H1 (cell line): Measurements from ENCODE around the gene PEX14. TPM values are rescaled to one million over a fixed set of nuclear protein-coding genes. Genes with fewer than 3 reads are reported as not detected.
"Not testable (repeated sequence)": the region's sequence is repeated elsewhere in the genome, so short reads cannot be mapped to it uniquely, and the experiment has no call there.

Source experiments
- CTCF ChIA-PET: fragments of 300-600 bp; sonication (Branson Sonifier 250); formaldehyde crosslinking; loops from one replicate; lab custom pipeline; 2021; ENCODE audit not compliant: partially characterized antibody; lab: Charles Lee
- POLR2A ChIA-PET: fragments of 300-600 bp; sonication (Branson Sonifier 250); formaldehyde crosslinking; loops from one replicate; lab custom pipeline; 2021; ENCODE audit warnings: inconsistent platforms; ENCODE audit not compliant: partially characterized antibody; lab: Charles Lee
- DNase-seq, 2 experiments: peaks; one replicate each; pipeline versions ENCODE4 v3.0.0 to v3.0.0-alpha.2; 2010 to 2022; ENCODE audit warnings: low spot score in 2 of 2, low read depth in 1 of 2, mixed read lengths in 1 of 2
- FAIRE-seq: peaks from 2 replicates; lab custom pipeline; 2011; peaks lifted over from hg19 to GRCh38; lab: Jason Lieb, UNC
- H2AFZ ChIP-seq: 2 replicates; pipeline ENCODE4 v1.8.1; 2012; ENCODE audit warnings: low read length, inconsistent platforms
- H2AK5ac ChIP-seq: 2 replicates; pipeline ENCODE4 v1.6.1; 2013; ENCODE audit warnings: low read depth, low read length
- H2BK120ac ChIP-seq: replicated peaks from 2 replicates; pipeline ENCODE3; 2013; ENCODE audit warnings: low read depth, low read length, inconsistent platforms
- H2BK12ac ChIP-seq: 2 replicates; pipeline ENCODE4 v1.6.1; 2013; ENCODE audit warnings: low read depth, low read length
- H2BK15ac ChIP-seq: 2 replicates; pipeline ENCODE4 v1.6.1; 2013; ENCODE audit warnings: low read length
- H2BK20ac ChIP-seq: 2 replicates; pipeline ENCODE4 v1.6.1; 2013; ENCODE audit warnings: low read length
- H2BK5ac ChIP-seq: 2 replicates; pipeline ENCODE4 v1.6.1; 2013; ENCODE audit warnings: low read depth, low read length
- H3K14ac ChIP-seq: 2 replicates; pipeline ENCODE4 v1.6.1; 2013; ENCODE audit warnings: inconsistent platforms; ENCODE audit not compliant: insufficient read length
- H3K18ac ChIP-seq: 2 replicates; pipeline ENCODE4 v1.6.1; 2013; ENCODE audit warnings: low read length; ENCODE audit errors: extremely low read depth
- H3K23ac ChIP-seq: 2 replicates; pipeline ENCODE4 v1.6.1; 2013; ENCODE audit warnings: inconsistent platforms; ENCODE audit not compliant: insufficient read length
- H3K23me2 ChIP-seq: 2 replicates; pipeline ENCODE4 v1.6.1; 2013; ENCODE audit warnings: low read depth, low read length
- H3K27ac ChIP-seq: 2 replicates; pipeline ENCODE4 v1.6.1; 2011; ENCODE audit warnings: low read depth, low read length, inconsistent platforms
- H3K27me3 ChIP-seq, 4 experiments: replicated peaks in 1 of 4; 1 replicate in 1 of 4; 2 replicates in 3 of 4; pipeline versions ENCODE4 v1.6.1 to v1.8.1; 2011 to 2013; ENCODE audit warnings: low read length in 3 of 4, mild to moderate bottlenecking in 3 of 4, inconsistent platforms in 2 of 4, mixed read lengths in 2 of 4, moderate library complexity in 1 of 4; ENCODE audit not compliant: control insufficient read depth in 3 of 4, insufficient read depth in 3 of 4; ENCODE audit errors: extremely low read depth in 1 of 4
- H3K36me3 ChIP-seq, 4 experiments: 2 replicates each; pipeline versions ENCODE4 v1.6.1 to v1.8.1; 2011 to 2013; ENCODE audit warnings: mild to moderate bottlenecking in 4 of 4, low read length in 3 of 4, moderate library complexity in 2 of 4, control low read depth in 1 of 4, inconsistent platforms in 1 of 4; ENCODE audit not compliant: insufficient read depth in 4 of 4, control insufficient read depth in 2 of 4
- H3K4ac ChIP-seq: replicated peaks from 2 replicates; pipeline ENCODE3; 2013; ENCODE audit warnings: low read length, low read depth, mixed read lengths, inconsistent platforms; ENCODE audit not compliant: insufficient read length
- H3K4me1 ChIP-seq, 4 experiments: replicated peaks in 1 of 4; 1 replicate in 1 of 4; 2 replicates in 3 of 4; pipeline versions ENCODE4 v1.6.1 to v1.8.1; 2011 to 2013; ENCODE audit warnings: low read length in 3 of 4, inconsistent platforms in 2 of 4, mixed read lengths in 1 of 4; ENCODE audit not compliant: insufficient read depth in 4 of 4, control insufficient read depth in 3 of 4
- H3K4me2 ChIP-seq, 2 experiments: 2 replicates each; pipeline versions ENCODE4 v1.6.1 to v1.8.1; 2011 to 2013; ENCODE audit warnings: low read depth in 2 of 2, low read length in 2 of 2, control low read depth in 1 of 2, inconsistent platforms in 1 of 2, mild to moderate bottlenecking in 1 of 2; ENCODE audit not compliant: insufficient read depth in 1 of 2
- H3K4me3 ChIP-seq, 4 experiments: fragments of 200-600, 300-600 bp in 1 of 4; sonication (generic), shearing (Covaris generic), sonication (Bioruptor Twin) in 1 of 4; 2 replicates each; pipeline versions ENCODE4 v1.5.1 to v1.8.1; 2011 to 2016; ENCODE audit warnings: low read length in 4 of 4, low read depth in 3 of 4, control low read depth in 2 of 4, inconsistent platforms in 2 of 4, mild to moderate bottlenecking in 2 of 4, mixed read lengths in 1 of 4, moderate library complexity in 1 of 4; ENCODE audit not compliant: insufficient read depth in 2 of 4; ENCODE audit errors: extremely low read depth in 1 of 4
- H3K56ac ChIP-seq: replicated peaks from 2 replicates; pipeline ENCODE3; 2013; ENCODE audit warnings: low read depth, mild to moderate bottlenecking, mixed read lengths, low read length, inconsistent platforms; ENCODE audit not compliant: insufficient read length
- H3K79me1 ChIP-seq: 2 replicates; pipeline ENCODE4 v1.6.1; 2013; ENCODE audit warnings: low read depth, low read length, control low read depth
- H3K79me2 ChIP-seq, 2 experiments: 2 replicates each; pipeline versions ENCODE4 v1.6.1 to v1.8.1; 2012 to 2013; ENCODE audit warnings: low read length in 2 of 2, mild to moderate bottlenecking in 2 of 2, inconsistent platforms in 1 of 2; ENCODE audit not compliant: insufficient read depth in 2 of 2, control insufficient read depth in 1 of 2
- H3K9ac ChIP-seq, 4 experiments: replicated peaks in 1 of 4; 1 replicate in 1 of 4; 2 replicates in 3 of 4; pipeline versions ENCODE4 v1.6.1 to v1.8.1; 2011 to 2013; ENCODE audit warnings: low read depth in 3 of 4, low read length in 3 of 4, control low read depth in 2 of 4, mild to moderate bottlenecking in 2 of 4, moderate library complexity in 2 of 4, inconsistent platforms in 1 of 4; ENCODE audit errors: extremely low read depth in 1 of 4
- H3K9me3 ChIP-seq, 2 experiments: 2 replicates each; pipeline versions ENCODE4 v1.6.1 to v1.8.1; 2012 to 2013; ENCODE audit warnings: mild to moderate bottlenecking in 2 of 2, moderate library complexity in 2 of 2, control low read depth in 1 of 2, inconsistent platforms in 1 of 2, low read depth in 1 of 2, low read length in 1 of 2, mixed read lengths in 1 of 2; ENCODE audit not compliant: insufficient read depth in 2 of 2
- H4K20me1 ChIP-seq, 2 experiments: replicated peaks in 1 of 2; 2 replicates each; pipeline versions ENCODE3 to v1.8.1; 2011 to 2013; ENCODE audit warnings: inconsistent platforms in 2 of 2, low read length in 2 of 2, mild to moderate bottlenecking in 1 of 2; ENCODE audit not compliant: insufficient read depth in 2 of 2, control insufficient read depth in 1 of 2
- H4K5ac ChIP-seq: 2 replicates; pipeline ENCODE4 v1.6.1; 2013; ENCODE audit warnings: low read length, low read depth, mixed read lengths, inconsistent platforms; ENCODE audit not compliant: insufficient read length
- H4K8ac ChIP-seq: 2 replicates; pipeline ENCODE4 v1.8.0; 2013; ENCODE audit warnings: mild to moderate bottlenecking, moderate library complexity, low read length, inconsistent platforms; ENCODE audit not compliant: insufficient read depth; ENCODE audit errors: extremely low read depth
- H4K91ac ChIP-seq: replicated peaks from 2 replicates; pipeline ENCODE3; 2013; ENCODE audit warnings: low read length, mixed read lengths, inconsistent platforms; ENCODE audit not compliant: insufficient read length
- WGBS, 2 experiments: shearing (Covaris generic) in 1 of 2; methylation state at CpG; one replicate each; pipeline versions ENCODE4 v1.1.6 to v1.1.7; 2013 to 2015; ENCODE audit warnings: low lambda C conversion rate in 2 of 2, mixed read lengths in 2 of 2, inconsistent platforms in 1 of 2, low coverage in 1 of 2, missing lambda C conversion rate in 1 of 2; ENCODE audit not compliant: insufficient replicate concordance in 2 of 2, insufficient coverage in 1 of 2, insufficient read length in 1 of 2; ENCODE audit errors: extremely low coverage in 1 of 2, missing lambda C conversion rate in 1 of 2; 5-methylcytosine and 5-hydroxymethylcytosine counted together
- polyA plus RNA-seq, 7 experiments: library from polyadenylated mRNA; depleted of rRNA in 3 of 7; stranded (reverse) in 5 of 7; unstranded in 2 of 7; fragments of >200 nt in 5 of 7; fragments of 200-250 nt in 2 of 7; gene quantifications; 1 replicate in 5 of 7; 2 replicates in 1 of 7; 4 replicates in 1 of 7; pipeline versions ENCODE4 v1.2.1 to v1.2.3, GENCODE V29; 2011 to 2013; ENCODE audit warnings: missing spikeins in 2 of 7, mixed read lengths in 2 of 7
- total RNA-seq: library from RNA; stranded (reverse); fragmentation: NEBNext Ultra II Directional; extraction: Animal tissue kit (Norgen Biotek cat#: 25700); gene quantifications from 2 replicates; pipeline ENCODE4 v1.2.1, GENCODE V29; 2021

PEX14 gene
- total and polyA plus RNA-seq, 2 of the 8 experiments (the other 6 are each of a cell fraction or from before 2014, with no cell fraction given) = 13.0 to 19.8 TPM

DNA sequence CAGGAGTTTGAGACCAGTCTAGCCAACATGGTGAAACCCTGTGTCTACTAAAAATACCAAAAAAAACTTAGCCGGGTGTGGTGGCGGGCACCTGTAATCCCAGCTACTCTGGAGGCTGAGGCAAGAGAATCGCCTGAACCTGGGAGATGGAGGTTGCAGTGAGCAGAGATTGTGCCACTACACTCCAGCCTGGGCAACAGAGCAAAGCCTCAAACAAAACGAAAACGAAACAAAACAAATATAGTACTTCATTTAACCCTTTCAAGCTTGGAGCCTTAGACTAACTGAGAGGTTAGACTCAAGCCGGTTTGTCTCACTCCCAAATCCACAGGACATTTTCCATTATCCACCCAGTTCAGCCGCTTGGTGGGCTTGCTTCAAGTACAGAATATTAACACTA is 17.3 kb upstream of the PEX14 start:
- H3K14ac ChIP-seq, H3K4ac ChIP-seq, H4K91ac ChIP-seq, H2AK5ac ChIP-seq, H3K9ac ChIP-seq, H3K4me1 ChIP-seq, H4K8ac ChIP-seq, H3K27ac ChIP-seq, H2BK15ac ChIP-seq, H3K4me2 ChIP-seq, H3K18ac ChIP-seq, H3K4me3 ChIP-seq, H2BK5ac ChIP-seq, H3K23me2 ChIP-seq, H2BK120ac ChIP-seq, H3K56ac ChIP-seq, H2BK20ac ChIP-seq, H3K27me3 ChIP-seq, FAIRE-seq, DNase-seq, H3K23ac ChIP-seq, H2AFZ ChIP-seq, H4K5ac ChIP-seq, H3K79me1 ChIP-seq, H2BK12ac ChIP-seq, H4K20me1 ChIP-seq, H3K9me3 ChIP-seq, H3K79me2 ChIP-seq: not testable (repeated sequence)
- ChIA-PET POLR2A (interaction anchor here (1.1 to 7.9 kb wide), 10 partner anchors 8 to 58 kb away, joined by 3 to 67 read pairs (median 10); partner anchors contain the start of genes CORT, DFFA, PEX14 and PGD), CTCF (interaction anchor here (0.5 to 7.4 kb wide), 7 partner anchors 16 to 79 kb away, joined by 3 to 43 read pairs (median 4); partner anchors contain the start of gene CENPS)
- 96% methylated on average over 7 of the region's 7 CpGs; no CpG with 5 or more reads in 1 of the 2 experiments for WGBS, 2 experiments
- H3K36me3 ChIP-seq = peaks cover 9 to 44% (median 17%) of the 10 kb centered on the region in 4 experiments; a peak in 7 of 8 replicates
